Tibial nerve (tissue), 4 donors: ENCODE results near the gene AMZ2. TPM values are rescaled to one million over a fixed set of nuclear protein-coding genes. Genes with fewer than 3 reads are reported as not detected.
A peak's percentile ranks its signal among the peaks of the same experiment; 100 is the strongest.
"Not testable (repeated sequence)": the region's sequence is repeated elsewhere in the genome, so short reads cannot be mapped to it uniquely, and the experiment has no call there.

Experiments
- DNase-seq, 2 donors: peaks; one replicate each; pipeline ENCODE4 v3.0.0-alpha.2; 2019; ENCODE audit warnings: low spot score in 2 of 2
- H3K27ac ChIP-seq, 4 donors: fragments of 200-600 bp; sonication (generic) in 3 of 4; one replicate each; pipeline ENCODE4 v1.5.1; 2017 to 2019; ENCODE audit warnings: mild to moderate bottlenecking in 1 of 4
- H3K27me3 ChIP-seq, 2 donors: fragments of 200-600 bp; sonication (generic) in 1 of 2; one replicate each; pipeline versions ENCODE4 v1.5.1 to v1.6.0; 2017 to 2019
- H3K36me3 ChIP-seq, 3 donors: fragments of 200-600 bp; sonication (generic); one replicate each; pipeline ENCODE4 v1.5.1; 2018 to 2019
- H3K4me1 ChIP-seq, 4 donors: fragments of 200-600 bp; sonication (generic) in 3 of 4; one replicate each; pipeline ENCODE4 v1.5.1; 2017 to 2019
- H3K4me3 ChIP-seq, 4 donors: fragments of 200-600 bp; sonication (generic) in 3 of 4; one replicate each; pipeline ENCODE4 v1.5.1; 2017 to 2019; ENCODE audit warnings: mild to moderate bottlenecking in 1 of 4, moderate library complexity in 1 of 4
- H3K9me3 ChIP-seq, 4 donors: fragments of 200-600 bp; sonication (generic) in 3 of 4; one replicate each; pipeline ENCODE4 v1.5.1; 2017 to 2019
- CTCF ChIP-seq, 5 experiments: fragments of 200-600 bp in 3 of 5; fragments of 450-650 bp in 2 of 5; sonication (generic) in 3 of 5; IDR thresholded peaks; one replicate each; pipeline ENCODE4 v1.5.1; 2016 to 2019; ENCODE audit warnings: antibody characterized with exemption in 5 of 5, mild to moderate bottlenecking in 3 of 5, moderate library complexity in 2 of 5
- EP300 ChIP-seq, 2 donors: sonication (generic); formaldehyde crosslinking; IDR thresholded peaks; one replicate each; pipeline ENCODE4 v1.6.1; 2017; ENCODE audit warnings: antibody characterized with exemption in 2 of 2, mild to moderate bottlenecking in 1 of 2
- POLR2A ChIP-seq, 2 donors: fragments of 450-650 bp; IDR thresholded peaks; one replicate each; pipeline ENCODE4 v1.6.1; 2017; ENCODE audit warnings: antibody characterized with exemption in 2 of 2, mild to moderate bottlenecking in 2 of 2, moderate library complexity in 2 of 2
- WGBS, 2 donors: methylation state at CpG; one replicate each; pipeline ENCODE4 v1.1.5; 2018; 5-methylcytosine and 5-hydroxymethylcytosine counted together
- total RNA-seq, 4 donors: library from RNA; depleted of rRNA; stranded (reverse); fragments of >200 nt; gene quantifications; one replicate each; pipeline ENCODE4 v1.1.0, GENCODE V29; 2016

The AMZ2 gene
- total RNA-seq, 4 donors from 2014 or later = 27.6 to 38.2 (median 31.7) TPM

DNA sequence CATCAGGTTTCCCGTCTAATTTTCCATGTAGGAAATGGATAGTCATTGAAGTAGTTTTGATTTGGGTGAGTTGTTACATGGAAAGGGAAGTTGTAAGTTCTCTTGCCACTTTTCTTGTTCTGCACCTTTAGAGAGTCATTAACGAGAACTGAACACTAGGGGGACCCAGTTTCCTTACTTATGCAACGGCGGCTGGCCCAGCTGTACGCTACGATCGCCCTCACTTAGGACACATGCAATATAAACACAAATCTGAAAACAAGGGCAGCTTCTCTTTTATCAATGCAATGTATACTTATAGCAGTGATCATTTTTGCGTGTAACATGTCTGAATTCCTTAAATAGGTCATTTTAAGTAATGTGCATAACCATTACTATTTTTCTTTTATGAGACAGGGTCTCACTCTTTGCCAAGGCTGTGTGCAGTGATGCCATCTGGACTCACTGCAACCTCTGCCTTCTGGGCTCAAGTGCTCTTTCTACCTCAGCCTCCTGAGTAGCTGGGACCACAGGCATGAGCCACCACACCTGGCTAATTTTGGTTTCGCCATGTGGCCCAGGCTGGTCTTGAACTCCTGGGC is 15.3 kb downstream of the AMZ2 start:
- peaks cover 0 to 16% (median 2%) of the 10 kb centered on the region in 4 donors for H3K4me1 ChIP-seq
- peak in 1 of 2 donors; percentile 64 for DNase-seq
- H3K27ac ChIP-seq, H3K27me3 ChIP-seq, H3K36me3 ChIP-seq, H3K9me3 ChIP-seq, H3K4me3 ChIP-seq: not testable (repeated sequence)
- 10 to 11% methylated on average over 9 of the region's 9 CpGs for WGBS, 2 donors
- peak; percentile 32 to 81 (median 46) for TF ChIP-seq CTCF (IDR thresholded peaks at IDR 0.05)

- H3K9me3 ChIP-seq, H3K36me3 ChIP-seq, H3K27ac ChIP-seq, H3K27me3 ChIP-seq, H3K4me1 ChIP-seq, DNase-seq, H3K4me3 ChIP-seq: not testable (repeated sequence)
- 89 to 93% methylated on average over 2 of the region's 2 CpGs for WGBS, 2 donors
Observed at GRCh38 chr17:68265833-68266232, 18.0 kb downstream of the AMZ2 start.

- H3K4me3 ChIP-seq = no peak overlapping the region
- H3K27me3 ChIP-seq = no peaks in the 10 kb centered on the region
- TF ChIP-seq POLR2A (IDR thresholded peaks at IDR 0.05) = no peak
- TF ChIP-seq CTCF (IDR thresholded peaks at IDR 0.05) = no peak
- TF ChIP-seq EP300 (IDR thresholded peaks at IDR 0.05) = no peak
- no peaks in the 10 kb centered on the region for H3K4me1 ChIP-seq
- DNase-seq = no peak
- H3K27ac ChIP-seq = no peak overlapping the region
- H3K36me3 ChIP-seq = no peaks in the 10 kb centered on the region
- 81 to 86% methylated on average over 11 of the region's 11 CpGs for WGBS, 2 donors
- peaks cover 0 to 9% (median 0%) of the 10 kb centered on the region in 4 donors for H3K9me3 ChIP-seq
Observed at GRCh38 chr17:68273722-68274121, 25.9 kb downstream of the AMZ2 start.

DNA sequence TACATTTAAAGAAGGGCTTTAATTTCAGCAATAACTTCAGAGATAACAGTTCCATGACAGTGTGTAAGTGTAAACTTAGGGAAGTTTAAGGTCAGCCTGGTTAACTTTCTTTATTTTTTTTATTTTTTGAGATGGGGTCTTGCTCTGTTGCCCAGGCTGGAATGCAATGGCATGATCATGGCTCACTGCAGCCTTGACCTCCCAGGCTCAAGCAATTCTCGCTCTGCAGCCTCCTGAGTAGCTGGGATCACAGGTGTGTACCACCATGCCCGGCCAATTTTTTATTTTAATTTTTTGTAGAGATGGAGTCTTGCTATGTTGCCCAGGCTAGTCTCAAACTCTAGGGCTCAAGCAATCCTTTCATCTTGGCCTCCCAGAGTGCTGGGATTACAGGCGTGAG is 28.5 kb downstream of the AMZ2 start:
- WGBS, 2 donors = 93% methylated on average over 3 of the region's 3 CpGs
- not testable (repeated sequence) for H3K36me3 ChIP-seq, DNase-seq, H3K27ac ChIP-seq, H3K9me3 ChIP-seq, H3K4me3 ChIP-seq, H3K27me3 ChIP-seq, H3K4me1 ChIP-seq

DNA sequence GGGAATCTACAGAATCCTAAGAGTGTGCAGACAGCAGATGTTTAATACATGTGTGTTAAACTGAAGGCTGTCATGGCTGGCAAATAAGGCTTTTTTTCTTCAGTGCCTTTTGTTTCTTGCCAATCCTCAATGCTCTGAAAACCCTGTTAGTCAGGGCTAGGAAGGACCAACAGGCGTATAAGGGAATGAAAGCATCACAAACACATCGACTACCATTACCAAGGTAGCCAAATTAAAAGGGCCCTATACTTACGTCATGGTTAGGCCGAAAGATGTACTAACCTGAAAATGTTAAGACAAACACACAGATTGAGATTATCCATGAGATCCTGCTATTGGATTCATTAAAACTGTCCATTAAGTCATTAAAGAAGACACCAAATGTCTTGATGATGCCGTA is 30.0 kb downstream of the AMZ2 start:
- WGBS, 2 donors = 96% methylated on average over 5 of the region's 5 CpGs
- no peaks in the 10 kb centered on the region for H3K27me3 ChIP-seq
- H3K4me3 ChIP-seq = no peak overlapping the region
- no peak for DNase-seq
- peaks cover 0 to 9% (median 0%) of the 10 kb centered on the region in 4 donors for H3K9me3 ChIP-seq
- TF ChIP-seq POLR2A (IDR thresholded peaks at IDR 0.05) (no peak), CTCF (IDR thresholded peaks at IDR 0.05) (no peak), EP300 (IDR thresholded peaks at IDR 0.05) (no peak)
- no peaks in the 10 kb centered on the region for H3K4me1 ChIP-seq
- H3K27ac ChIP-seq = no peak overlapping the region
- no peaks in the 10 kb centered on the region for H3K36me3 ChIP-seq

DNA sequence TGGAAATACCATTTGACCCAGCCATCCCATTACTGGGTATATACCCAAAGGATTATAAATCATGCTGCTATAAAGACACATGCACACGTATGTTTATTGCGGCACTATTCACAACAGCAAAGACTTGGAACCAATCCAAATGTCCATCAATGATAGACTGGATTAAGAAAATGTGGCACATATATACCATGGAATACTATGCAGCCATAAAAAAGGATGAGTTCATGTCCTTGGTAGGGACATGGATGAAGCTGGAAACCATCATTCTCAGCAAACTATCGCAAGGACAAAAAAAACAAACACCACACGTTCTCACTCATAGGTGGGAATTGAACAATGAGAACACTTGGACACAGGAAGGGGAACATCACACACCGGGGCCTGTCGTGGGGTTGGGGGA is 34.1 kb downstream of the AMZ2 start:
- not testable (repeated sequence) for H3K27ac ChIP-seq, H3K9me3 ChIP-seq, DNase-seq, H3K4me1 ChIP-seq, H3K36me3 ChIP-seq, H3K27me3 ChIP-seq, H3K4me3 ChIP-seq
- WGBS, 2 donors = 69 to 76% methylated on average over 6 of the region's 6 CpGs

GRCh38 chr17:68288375-68288774 is 40.5 kb downstream of the AMZ2 start:
- 77 to 88% methylated on average over 5 of the region's 5 CpGs for WGBS, 2 donors
- Histone ChIP-seq H3K4me3 (no peak overlapping the region), H3K27me3 (peaks cover 0 to 26% of the 10 kb centered on the region in 2 donors), H3K4me1 (peaks cover 0 to 34% (median 12%) of the 10 kb centered on the region in 4 donors), H3K9me3 (no peaks in the 10 kb centered on the region), H3K27ac (no peak overlapping the region), H3K36me3 (no peaks in the 10 kb centered on the region)
- DNase-seq = no peak
- no peak for TF ChIP-seq EP300 (IDR thresholded peaks at IDR 0.05)
- TF ChIP-seq POLR2A (IDR thresholded peaks at IDR 0.05) = no peak
- no peak for TF ChIP-seq CTCF (IDR thresholded peaks at IDR 0.05)
